ENCODE measurements around the gene GLIS1. TPM values are rescaled to one million over a fixed set of nuclear protein-coding genes. Genes with fewer than 3 reads are reported as not detected.

The GLIS1 gene
- total RNA-seq, 1 donor from 2014 or later, result 0.07 TPM

DNA sequence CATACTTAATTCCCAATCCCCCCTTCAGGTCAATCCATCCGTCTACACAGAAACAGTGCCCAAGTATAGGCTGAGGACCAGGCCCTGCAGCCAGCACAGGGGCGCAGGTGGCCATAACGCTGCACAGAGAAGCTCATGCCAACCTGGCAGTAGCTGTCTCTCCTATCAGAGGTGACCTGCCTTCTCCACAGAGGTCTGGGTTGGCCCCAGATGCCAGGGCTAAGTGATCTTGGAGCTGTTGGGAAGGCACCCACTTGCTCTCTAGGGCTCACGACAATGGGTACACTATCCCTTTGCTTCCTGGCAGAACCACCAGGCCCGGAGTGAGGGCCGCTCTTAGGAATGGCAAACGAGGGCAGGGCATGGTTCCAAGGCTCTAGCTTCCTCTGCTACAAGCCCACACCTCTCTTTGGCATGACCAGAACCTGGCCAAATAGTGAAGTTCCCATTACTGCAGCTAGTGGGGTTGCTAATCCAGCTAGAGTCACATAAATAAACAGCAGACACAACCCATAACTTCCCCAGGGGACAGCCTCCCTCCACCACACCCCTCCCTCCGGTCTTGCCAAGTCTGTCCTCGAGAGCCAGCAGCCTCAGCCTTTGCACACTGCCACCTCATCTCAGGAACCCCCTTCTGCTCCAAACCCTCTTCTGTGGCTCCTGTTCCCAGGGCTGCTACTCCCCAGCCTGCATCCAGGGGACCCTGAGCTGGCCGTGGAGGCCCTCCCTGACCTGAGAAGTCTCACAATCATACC lies 113.0 kb downstream of the GLIS1 start:
- no peaks in the 10 kb centered on the region for H3K9me3 ChIP-seq (ENCODE audit: insufficient read depth, low read depth, low read length)
- Mint-ChIP-seq H3K4me1 (ENCODE audit: low read depth, unreplicated experiment) (no peaks in the 10 kb centered on the region), H3K27me3 (ENCODE audit: low read depth, unreplicated experiment) (peaks cover 34% of the 10 kb centered on the region), H3K27ac (ENCODE audit: unreplicated experiment) (no peak overlapping the region), H3K4me3 (ENCODE audit: unreplicated experiment) (no peak overlapping the region), H3K36me3 (ENCODE audit: low read depth, unreplicated experiment) (no peaks in the 10 kb centered on the region), H3K9me3 (ENCODE audit: unreplicated experiment) (no peaks in the 10 kb centered on the region)
- peak overlapping the region; percentile 8 for H3K27ac ChIP-seq (ENCODE audit: low read depth, low read length)
- peaks cover 86% of the 10 kb centered on the region for H4K20me1 ChIP-seq (ENCODE audit: insufficient read depth, low read length)
- DNase-seq (ENCODE audit: low read depth) (no peak), FAIRE-seq (no peak)
- H3K4me2 ChIP-seq (ENCODE audit: low read length), result no peak overlapping the region
- TF ChIP-seq, protein P1, sequence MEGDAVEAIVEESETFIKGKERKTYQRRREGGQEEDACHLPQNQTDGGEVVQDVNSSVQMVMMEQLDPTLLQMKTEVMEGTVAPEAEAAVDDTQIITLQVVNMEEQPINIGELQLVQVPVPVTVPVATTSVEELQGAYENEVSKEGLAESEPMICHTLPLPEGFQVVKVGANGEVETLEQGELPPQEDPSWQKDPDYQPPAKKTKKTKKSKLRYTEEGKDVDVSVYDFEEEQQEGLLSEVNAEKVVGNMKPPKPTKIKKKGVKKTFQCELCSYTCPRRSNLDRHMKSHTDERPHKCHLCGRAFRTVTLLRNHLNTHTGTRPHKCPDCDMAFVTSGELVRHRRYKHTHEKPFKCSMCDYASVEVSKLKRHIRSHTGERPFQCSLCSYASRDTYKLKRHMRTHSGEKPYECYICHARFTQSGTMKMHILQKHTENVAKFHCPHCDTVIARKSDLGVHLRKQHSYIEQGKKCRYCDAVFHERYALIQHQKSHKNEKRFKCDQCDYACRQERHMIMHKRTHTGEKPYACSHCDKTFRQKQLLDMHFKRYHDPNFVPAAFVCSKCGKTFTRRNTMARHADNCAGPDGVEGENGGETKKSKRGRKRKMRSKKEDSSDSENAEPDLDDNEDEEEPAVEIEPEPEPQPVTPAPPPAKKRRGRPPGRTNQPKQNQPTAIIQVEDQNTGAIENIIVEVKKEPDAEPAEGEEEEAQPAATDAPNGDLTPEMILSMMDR (IDR thresholded peaks at IDR 0.05; ENCODE audit: insufficient read depth, low read depth, low read length), result no peak
- no peak for TF ChIP-seq EZH2 (IDR thresholded peaks at IDR 0.05; ENCODE audit: insufficient read depth, low read length)
- peaks cover 12% of the 10 kb centered on the region for H3K4me1 ChIP-seq (ENCODE audit: insufficient read depth, low read length)
- H2AFZ ChIP-seq (ENCODE audit: low read depth, low read length), result no peak overlapping the region
- H3K27me3 ChIP-seq (ENCODE audit: insufficient read depth, low read length), result no peaks in the 10 kb centered on the region
- no peak overlapping the region for H3K9ac ChIP-seq (ENCODE audit: low read length)
- H3K4me3 ChIP-seq (ENCODE audit: insufficient read depth, low read depth, low read length), result no peak overlapping the region
- H3K36me3 ChIP-seq (ENCODE audit: insufficient read depth, low read length), result no peaks in the 10 kb centered on the region
- peaks cover 76% of the 10 kb centered on the region for H3K79me2 ChIP-seq (ENCODE audit: insufficient read depth, low read length)

DNA sequence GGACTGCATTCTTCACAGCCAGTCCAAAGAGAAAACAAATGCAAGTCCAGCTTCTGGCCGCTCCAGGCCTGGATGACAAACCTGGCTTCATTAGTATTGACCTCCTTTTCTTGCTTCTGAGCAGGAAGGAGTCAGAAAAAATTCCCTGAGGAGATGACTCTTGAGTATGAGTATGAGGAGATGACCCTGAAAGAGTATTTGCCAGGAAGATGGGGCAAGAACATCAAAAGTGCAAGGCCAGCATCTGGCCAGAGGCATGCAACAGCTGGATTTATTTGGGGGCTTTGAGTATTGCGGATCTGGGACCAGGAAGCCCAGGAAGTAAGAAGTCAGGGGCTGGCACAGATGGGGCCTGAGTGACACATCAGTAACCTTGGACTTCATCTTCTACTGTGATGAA lies 113.9 kb downstream of the GLIS1 start:
- Histone ChIP-seq H3K9ac (ENCODE audit: low read length) (no peak overlapping the region), H2AFZ (ENCODE audit: low read depth, low read length) (no peak overlapping the region), H3K4me1 (ENCODE audit: insufficient read depth, low read length) (peaks cover 12% of the 10 kb centered on the region), H3K27ac (ENCODE audit: low read depth, low read length) (no peak overlapping the region), H3K27me3 (ENCODE audit: insufficient read depth, low read length) (no peaks in the 10 kb centered on the region), H3K79me2 (ENCODE audit: insufficient read depth, low read length) (peaks cover 78% of the 10 kb centered on the region), H3K4me2 (ENCODE audit: low read length) (no peak overlapping the region), H3K9me3 (ENCODE audit: insufficient read depth, low read depth, low read length) (no peaks in the 10 kb centered on the region), H4K20me1 (ENCODE audit: insufficient read depth, low read length) (peaks cover 86% of the 10 kb centered on the region), H3K4me3 (ENCODE audit: insufficient read depth, low read depth, low read length) (no peak overlapping the region), H3K36me3 (ENCODE audit: insufficient read depth, low read length) (no peaks in the 10 kb centered on the region)
- H3K27ac Mint-ChIP-seq (ENCODE audit: unreplicated experiment), result no peak overlapping the region
- no peak for TF ChIP-seq EZH2 (IDR thresholded peaks at IDR 0.05; ENCODE audit: insufficient read depth, low read length)
- TF ChIP-seq, protein P1 (IDR thresholded peaks at IDR 0.05; ENCODE audit: insufficient read depth, low read depth, low read length), result no peak
- no peak overlapping the region for H3K4me3 Mint-ChIP-seq (ENCODE audit: unreplicated experiment)
- peaks cover 34% of the 10 kb centered on the region for H3K27me3 Mint-ChIP-seq (ENCODE audit: low read depth, unreplicated experiment)
- no peaks in the 10 kb centered on the region for H3K36me3 Mint-ChIP-seq (ENCODE audit: low read depth, unreplicated experiment)
- no peaks in the 10 kb centered on the region for H3K4me1 Mint-ChIP-seq (ENCODE audit: low read depth, unreplicated experiment)
- DNase-seq (ENCODE audit: low read depth) (peak; percentile 29), FAIRE-seq (peak; percentile 17)
- H3K9me3 Mint-ChIP-seq (ENCODE audit: unreplicated experiment), result no peaks in the 10 kb centered on the region

DNA sequence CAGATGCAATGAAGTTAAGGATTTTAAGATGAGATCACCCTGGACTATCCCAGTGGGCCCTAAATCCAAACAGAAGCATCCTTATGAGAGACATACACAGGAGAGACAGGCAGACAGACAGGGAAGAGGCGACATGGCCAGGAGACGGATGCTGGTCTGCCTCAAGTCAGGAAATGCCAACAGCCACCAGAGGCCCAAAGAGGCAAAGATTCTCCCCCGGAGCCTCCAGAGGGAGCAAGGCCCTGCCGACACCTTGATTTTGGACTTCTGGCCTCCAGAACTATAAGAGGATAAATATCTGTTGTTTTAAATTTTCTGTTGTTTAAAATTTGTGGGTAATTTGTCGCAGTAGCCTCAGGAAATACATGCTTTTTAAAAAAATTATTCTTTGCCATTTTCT lies 116.4 kb downstream of the GLIS1 start:
- H3K9me3 ChIP-seq (ENCODE audit: insufficient read depth, low read depth, low read length), result no peaks in the 10 kb centered on the region
- no peak overlapping the region for H3K4me3 ChIP-seq (ENCODE audit: insufficient read depth, low read depth, low read length)
- peaks cover 75% of the 10 kb centered on the region for H3K79me2 ChIP-seq (ENCODE audit: insufficient read depth, low read length)
- Mint-ChIP-seq H3K4me3 (ENCODE audit: unreplicated experiment) (no peak overlapping the region), H3K27me3 (ENCODE audit: low read depth, unreplicated experiment) (peaks cover 27% of the 10 kb centered on the region), H3K9me3 (ENCODE audit: unreplicated experiment) (no peaks in the 10 kb centered on the region), H3K36me3 (ENCODE audit: low read depth, unreplicated experiment) (no peaks in the 10 kb centered on the region), H3K4me1 (ENCODE audit: low read depth, unreplicated experiment) (no peaks in the 10 kb centered on the region), H3K27ac (ENCODE audit: unreplicated experiment) (no peak overlapping the region)
- DNase-seq (ENCODE audit: low read depth) (no peak), FAIRE-seq (no peak)
- H3K4me1 ChIP-seq (ENCODE audit: insufficient read depth, low read length), result peaks cover 18% of the 10 kb centered on the region
- no peaks in the 10 kb centered on the region for H3K27me3 ChIP-seq (ENCODE audit: insufficient read depth, low read length)
- H3K9ac ChIP-seq (ENCODE audit: low read length), result no peak overlapping the region
- H3K27ac ChIP-seq (ENCODE audit: low read depth, low read length), result no peak overlapping the region
- TF ChIP-seq, protein P1 (IDR thresholded peaks at IDR 0.05; ENCODE audit: insufficient read depth, low read depth, low read length), result no peak
- no peak for TF ChIP-seq EZH2 (IDR thresholded peaks at IDR 0.05; ENCODE audit: insufficient read depth, low read length)
- H3K36me3 ChIP-seq (ENCODE audit: insufficient read depth, low read length), result no peaks in the 10 kb centered on the region
- peaks cover 87% of the 10 kb centered on the region for H4K20me1 ChIP-seq (ENCODE audit: insufficient read depth, low read length)
- no peak overlapping the region for H2AFZ ChIP-seq (ENCODE audit: low read depth, low read length)
- no peak overlapping the region for H3K4me2 ChIP-seq (ENCODE audit: low read length)
